Stimulated activated CD8-positive, alpha-beta memory T cell treated with anti-CD3 and anti-CD28 coated beads, Interleukin-4, amount 100 ng/mL, for 1 hour (primary cell): Measurements from ENCODE around the gene PEX3.
"Not testable (repeated sequence)": the region's sequence is repeated elsewhere in the genome, so short reads cannot be mapped to it uniquely, and the experiment has no call there.

Experiments
- DNase-seq, 2 donors: peaks; one replicate each; pipeline ENCODE4 v3.0.0-alpha.2; 2020; ENCODE audit warnings: low read depth in 2 of 2, low spot score in 1 of 2

PEX3 gene

DNA sequence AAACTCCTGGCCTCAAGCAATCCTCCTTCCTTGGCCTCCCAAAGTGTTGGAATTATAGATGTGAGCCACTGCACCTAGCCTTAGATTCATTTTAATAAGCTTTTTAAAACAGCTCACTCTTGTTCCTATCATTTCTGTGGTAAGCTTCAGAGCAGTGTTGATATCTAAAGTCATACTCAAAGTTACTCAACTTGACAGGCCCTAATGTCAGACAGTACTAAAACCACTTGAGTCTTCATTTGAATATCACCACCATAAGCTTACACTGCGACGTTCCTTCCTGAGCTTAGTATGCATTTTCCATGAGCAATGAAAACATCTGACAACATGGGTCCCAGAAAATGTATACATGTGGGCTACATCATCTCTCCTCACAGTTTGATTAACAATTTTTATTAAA, 54.9 kb downstream of the PEX3 start:
- DNase-seq: no peak

DNA sequence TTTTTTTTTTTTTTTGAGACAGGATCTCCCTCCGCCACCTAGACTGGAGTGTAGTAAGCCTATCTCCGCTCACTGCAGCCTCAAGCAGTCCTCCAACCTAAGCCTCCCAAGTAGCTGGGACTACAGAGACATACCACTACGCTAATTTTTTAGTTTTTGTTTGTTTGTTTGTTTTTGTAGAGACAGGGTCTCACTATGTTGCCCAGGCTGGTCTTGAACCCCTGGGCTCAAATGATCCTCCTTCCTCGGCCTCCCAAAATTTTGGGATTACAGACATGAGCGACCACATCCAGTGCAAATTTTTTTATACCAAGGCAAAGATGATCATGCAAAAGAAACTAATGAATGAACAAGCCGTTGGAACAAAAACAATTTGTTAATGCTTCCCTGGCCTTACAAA, 55.6 kb downstream of the PEX3 start:
- DNase-seq: no peak

DNA sequence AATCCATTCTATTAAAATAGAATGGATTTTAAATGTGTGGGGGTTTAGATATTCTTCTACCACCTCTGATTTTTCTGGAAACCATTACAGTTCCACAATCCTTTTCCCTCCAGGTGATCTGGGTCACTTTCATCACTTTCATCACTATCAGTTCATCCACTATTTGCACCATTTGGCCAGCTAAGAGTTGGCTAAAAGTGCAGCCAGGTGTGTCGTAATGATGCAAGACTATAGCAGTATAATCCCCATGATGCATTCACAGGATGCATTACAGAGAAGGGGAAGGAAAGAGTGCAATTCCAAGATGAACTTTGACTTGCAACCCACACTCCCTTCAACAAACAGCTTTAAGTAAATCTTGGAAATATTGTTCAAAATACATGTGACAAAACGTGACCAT, 56.0 kb downstream of the PEX3 start:
- DNase-seq: no peak

DNA sequence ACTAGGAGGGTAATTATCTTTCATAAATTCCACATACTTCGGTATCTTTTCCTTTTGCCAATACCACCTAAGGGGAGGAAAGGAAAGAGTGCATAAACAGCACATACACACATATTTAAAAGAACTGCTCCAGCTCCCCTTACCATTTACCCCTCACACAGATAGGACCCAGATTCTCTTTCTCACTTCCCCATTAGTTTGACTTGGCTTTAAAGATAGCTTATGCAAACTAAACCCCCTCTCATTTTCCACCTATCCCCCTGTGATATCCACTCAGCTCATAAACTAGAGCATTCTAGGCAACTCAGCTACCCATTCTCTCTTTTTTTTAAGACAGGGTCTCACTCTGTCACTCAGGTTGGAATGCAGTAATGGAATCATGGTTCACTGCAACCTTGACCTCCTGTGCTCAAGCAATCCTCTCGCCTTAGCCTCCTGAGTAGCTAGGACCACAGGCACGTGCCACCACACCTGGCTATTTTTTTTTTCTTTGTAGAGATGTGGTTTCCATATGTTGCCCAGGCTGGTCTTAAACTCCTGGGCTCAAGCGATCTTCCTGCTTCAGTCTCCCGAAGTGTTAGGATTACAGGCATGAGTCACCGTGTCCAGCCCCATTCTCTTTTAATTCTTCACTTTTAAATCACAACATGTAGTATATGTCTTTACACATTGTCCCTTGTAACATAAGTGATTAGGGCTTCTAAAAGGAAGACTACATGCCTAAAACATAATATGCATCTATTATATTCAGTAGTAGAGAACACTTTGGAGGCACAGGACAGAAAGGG, 56.9 kb downstream of the PEX3 start:
- DNase-seq: no peak

DNA sequence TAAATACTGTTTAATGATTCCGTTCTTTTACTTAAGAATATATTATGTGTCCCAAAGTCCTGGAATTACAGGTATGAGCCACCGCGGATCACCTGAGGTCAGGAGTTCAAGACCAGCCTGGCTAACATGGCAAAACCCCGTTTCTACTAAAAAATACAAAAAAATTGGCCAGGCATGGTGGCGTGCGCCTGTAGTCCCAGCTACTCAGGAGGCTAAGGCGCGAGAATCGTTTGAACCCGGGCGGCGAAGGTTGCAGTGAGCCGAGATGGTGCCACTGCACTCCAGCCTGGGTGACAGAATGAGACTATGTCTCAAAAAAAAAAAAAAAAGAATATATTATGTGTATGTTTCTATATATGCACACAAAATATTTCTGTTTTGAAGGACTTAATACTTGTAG, 59.7 kb downstream of the PEX3 start:
- DNase-seq: not testable (repeated sequence)

GRCh38 chr6:143510991-143511891, 60.6 kb downstream of the PEX3 start, which contains the start of gene FUCA2:
FUCA2 (minus strand) TSS chr6:143511720; CDS start chr6:143511634, 86 bp downstream.
- DNase-seq: peak; percentile 21 to 33

- DNase-seq: peak in 1 of 2 donors; percentile 12
Observed at GRCh38 chr6:143513410-143513809, 62.8 kb downstream of the PEX3 start.

DNA sequence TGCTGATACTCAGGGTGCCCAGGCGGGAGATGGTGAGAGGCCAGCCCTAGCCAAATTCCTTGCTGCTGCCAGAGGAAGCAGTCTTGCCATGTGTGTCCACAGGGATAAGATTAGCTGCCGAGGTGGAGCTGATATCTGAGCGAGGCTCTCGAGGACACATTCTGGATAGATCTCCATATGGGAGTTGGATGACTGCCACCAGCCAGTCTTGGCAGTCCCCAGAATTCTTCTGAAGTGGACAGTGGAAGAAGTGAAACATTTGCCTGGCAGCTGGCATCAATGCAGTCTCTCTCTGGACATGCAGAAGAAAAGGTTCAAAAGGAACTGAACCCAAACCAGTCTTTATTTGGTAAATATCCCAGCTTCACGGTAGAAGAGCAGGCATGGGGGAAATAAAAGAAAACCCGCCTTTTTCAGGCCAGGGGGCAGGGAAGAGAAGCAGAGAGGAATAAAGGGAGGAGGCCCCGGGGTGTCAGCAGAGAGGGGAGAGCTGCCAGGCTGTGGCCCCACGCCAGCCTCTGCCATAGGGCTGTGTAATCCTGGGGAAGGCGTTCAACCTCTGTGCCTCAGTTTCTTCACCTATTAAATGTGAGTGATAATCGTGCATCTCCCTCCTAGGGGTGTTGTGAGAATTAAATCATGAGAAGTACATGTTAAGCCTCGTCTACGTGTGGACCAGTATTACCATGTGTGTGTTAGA, 64.6 kb downstream of the PEX3 start:
- DNase-seq: no peak

- no peak for DNase-seq
Observed at GRCh38 chr6:143515766-143516355, 65.3 kb downstream of the PEX3 start.

GRCh38 chr6:143516690-143517446, 66.3 kb downstream of the PEX3 start:
- DNase-seq: no peak

- no peak for DNase-seq
Observed at GRCh38 chr6:143517447-143517773, 66.8 kb downstream of the PEX3 start.

DNA sequence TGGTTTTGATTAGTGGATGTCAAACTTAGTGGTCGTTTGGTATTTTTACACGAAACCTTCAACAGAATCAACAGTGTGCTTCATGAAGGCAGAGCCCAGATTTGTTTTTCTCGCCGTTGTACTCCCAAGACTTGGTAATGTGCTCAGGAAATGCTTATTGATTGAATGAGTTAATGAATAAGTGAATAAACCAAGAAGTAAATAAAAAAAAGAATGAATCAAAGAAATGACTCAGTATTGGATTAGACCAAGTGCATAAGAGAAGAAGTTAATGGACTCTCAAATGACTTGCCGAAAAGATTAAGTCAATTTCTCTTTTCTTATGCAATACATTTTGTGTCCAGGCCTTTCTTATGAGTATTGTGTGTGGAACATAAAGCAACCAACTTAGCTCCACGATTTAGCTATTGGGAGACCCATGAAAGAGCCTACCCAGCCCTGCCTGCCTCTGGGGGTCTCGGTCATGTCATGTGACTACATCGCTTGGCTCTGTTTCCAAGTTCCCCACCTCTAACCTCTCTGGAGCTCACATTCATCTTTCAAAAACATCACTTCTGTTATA, 71.5 kb downstream of the PEX3 start:
- DNase-seq: no peak

GRCh38 chr6:143525356-143525755, 74.8 kb downstream of the PEX3 start:
- DNase-seq: no peak

DNA sequence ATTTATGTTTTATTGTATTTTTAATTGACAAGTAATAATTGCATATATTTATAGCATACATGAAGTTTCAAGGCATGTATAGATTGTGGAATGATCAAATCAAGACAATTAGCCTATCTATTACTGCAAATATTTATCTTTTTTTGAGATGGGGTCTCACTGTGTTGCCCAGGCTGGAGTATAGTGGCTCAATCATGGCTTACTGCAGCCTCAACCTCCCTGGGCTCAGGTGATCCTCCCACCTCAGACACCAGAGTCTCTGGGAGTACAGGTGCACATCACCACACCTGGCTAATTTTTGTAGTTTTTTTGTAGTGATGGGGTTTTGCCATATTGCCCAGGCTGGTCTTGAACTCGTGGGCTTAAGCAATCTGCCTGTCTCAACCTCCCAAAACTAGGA, 77.1 kb downstream of the PEX3 start:
- DNase-seq: no peak

GRCh38 chr6:143528164-143528811, 77.7 kb downstream of the PEX3 start:
- DNase-seq: no peak

DNA sequence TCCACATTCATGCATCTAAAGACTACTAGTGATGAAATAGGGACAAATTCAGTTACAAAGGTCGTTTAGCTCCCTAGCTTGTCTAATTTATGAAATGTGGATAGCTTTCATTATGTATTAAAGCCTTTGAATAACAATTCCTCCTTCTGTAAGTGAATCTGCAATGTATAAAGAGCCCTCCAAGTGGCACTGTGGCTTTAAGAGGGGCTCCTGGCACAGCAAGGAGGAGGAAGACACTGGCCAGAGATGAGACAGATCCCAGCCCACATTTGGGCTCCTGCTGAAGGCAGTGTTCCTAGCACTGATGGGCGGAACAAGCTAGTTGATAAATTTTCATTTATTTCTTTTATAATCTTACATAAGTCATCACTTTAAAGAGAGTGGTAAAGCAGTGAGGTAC, 78.5 kb downstream of the PEX3 start:
- DNase-seq: no peak

- DNase-seq: no peak
Observed at GRCh38 chr6:143531720-143532499, 81.3 kb downstream of the PEX3 start.

DNA sequence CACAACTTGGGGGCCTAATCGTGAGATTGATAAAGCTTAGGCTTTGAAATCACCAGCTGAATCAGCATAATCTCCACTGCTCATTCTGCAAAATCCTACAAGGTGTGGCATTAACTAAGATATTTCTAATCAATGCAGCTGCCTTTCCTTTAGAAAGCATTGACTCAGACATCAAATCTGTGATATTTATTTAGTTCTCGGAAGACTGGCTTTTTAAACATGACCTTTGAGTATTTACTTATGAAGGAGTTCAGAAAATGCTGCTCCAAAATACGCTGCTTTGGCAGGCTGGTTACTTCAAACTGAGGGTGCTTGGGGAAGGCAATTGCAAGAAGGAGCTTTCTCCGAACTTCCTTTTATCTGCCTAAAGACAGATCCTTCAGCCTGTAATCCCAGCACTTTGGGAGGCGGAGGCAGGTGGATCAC, 84.6 kb downstream of the PEX3 start:
- no peak for DNase-seq

DNA sequence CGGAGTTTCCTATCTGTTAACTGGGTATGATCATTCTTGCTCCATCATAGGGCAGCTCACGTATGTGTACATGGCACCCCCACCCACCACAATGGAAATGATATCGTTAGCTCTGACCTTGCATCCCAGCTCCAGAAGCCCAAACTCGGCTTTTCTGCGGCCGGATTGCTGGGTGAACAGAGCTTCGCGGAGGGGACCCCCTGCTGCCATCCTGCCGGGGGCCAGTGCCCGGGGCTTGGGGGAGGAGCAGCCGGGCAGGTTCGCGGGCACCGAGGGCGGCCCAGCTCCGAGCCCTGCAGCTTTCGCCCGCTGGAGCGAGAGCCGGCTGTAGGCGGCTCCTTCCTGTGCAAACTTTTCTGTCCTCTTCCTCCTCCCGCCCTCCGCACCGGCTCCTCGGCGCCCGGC, 85.9 kb downstream of the PEX3 start:
- no peak for DNase-seq
